GM19328 (cell line): ENCODE data around the gene TSEN2.

ENCODE experiments used
- ATAC-seq: cut with Tn5 transposase; IDR thresholded peaks from one replicate; pipeline ENCODE4 v1.9.1; 2021; ENCODE audit warnings: mild to moderate bottlenecking, moderate library complexity; ENCODE audit not compliant: unreplicated experiment

Gene TSEN2

GRCh38 chr3:12579456-12579855 is 95.2 kb downstream of the TSEN2 start:
- ATAC-seq: no peak

DNA sequence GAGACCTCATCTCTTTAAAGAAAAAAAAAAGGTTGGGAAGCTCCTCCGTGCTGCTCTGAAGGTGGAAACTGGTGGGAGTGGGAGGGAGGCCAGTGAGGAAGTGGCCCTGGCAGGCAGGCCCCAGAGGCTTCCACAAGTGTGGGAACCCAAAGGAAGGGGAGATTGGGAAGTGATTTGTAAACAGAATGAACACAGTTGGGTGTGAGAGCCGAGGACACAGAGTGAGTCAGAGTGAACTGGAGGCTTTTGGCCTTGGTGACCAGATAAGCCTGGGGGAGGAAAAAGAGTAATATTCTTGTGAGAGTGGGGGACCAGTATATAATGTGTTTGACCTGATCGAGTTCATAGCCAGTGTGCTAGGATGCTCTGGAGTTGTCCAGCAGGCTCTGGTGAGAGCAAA is 95.6 kb downstream of the TSEN2 start:
- no peak for ATAC-seq

DNA sequence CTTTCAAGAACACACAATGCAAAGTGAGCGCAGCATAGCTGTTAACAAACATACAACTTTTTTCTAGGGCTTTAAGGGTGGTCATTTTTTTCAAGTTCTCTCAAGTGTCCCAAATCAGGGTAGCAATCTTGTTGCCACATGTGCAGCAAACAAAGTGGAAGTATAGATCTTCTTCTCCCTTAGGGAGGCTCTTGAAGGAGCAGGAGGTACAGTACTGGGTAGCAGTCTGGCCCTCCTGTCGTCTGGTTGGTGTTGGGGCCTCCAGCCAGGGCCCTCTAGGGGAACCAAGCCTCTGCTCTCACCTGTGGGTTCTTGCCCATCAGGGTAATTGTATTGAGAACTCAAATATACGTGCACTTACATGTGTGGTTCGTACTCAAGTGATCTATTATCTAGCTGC is 98.5 kb downstream of the TSEN2 start:
- ATAC-seq: no peak
